A204.1 (cell line): ENCODE results near the gene NCKAP5.
"Not testable (repeated sequence)": the region's sequence is repeated elsewhere in the genome, so short reads cannot be mapped to it uniquely, and the experiment has no call there.

Experiments used
- FAIRE-seq: peaks from 2 replicates; lab custom pipeline; 2012; peaks lifted over from hg19 to GRCh38; lab: Jason Lieb, UNC

NCKAP5 gene

GRCh38 chr2:133522204-133522603 is 46.1 kb downstream of the NCKAP5 start:
- no peak for FAIRE-seq

- FAIRE-seq: no peak
Measured at GRCh38 chr2:133521146-133521745, 47.0 kb downstream of the NCKAP5 start.

- not testable (repeated sequence) for FAIRE-seq
Measured at GRCh38 chr2:133519677-133520076, 48.6 kb downstream of the NCKAP5 start.

- no peak for FAIRE-seq
Measured at GRCh38 chr2:133518700-133519344, 49.4 kb downstream of the NCKAP5 start.

- no peak for FAIRE-seq
Measured at GRCh38 chr2:133517876-133518275, 50.4 kb downstream of the NCKAP5 start.

- FAIRE-seq: no peak
Measured at GRCh38 chr2:133516405-133517026, 51.7 kb downstream of the NCKAP5 start.

GRCh38 chr2:133515271-133515670 is 53.0 kb downstream of the NCKAP5 start:
- no peak for FAIRE-seq

- FAIRE-seq: no peak
Measured at GRCh38 chr2:133513893-133514292, 54.4 kb downstream of the NCKAP5 start.

- FAIRE-seq: no peak
Measured at GRCh38 chr2:133512121-133512520, 56.1 kb downstream of the NCKAP5 start.

GRCh38 chr2:133511679-133512078 is 56.6 kb downstream of the NCKAP5 start:
- no peak for FAIRE-seq

- FAIRE-seq: no peak
Measured at GRCh38 chr2:133509777-133510176, 58.5 kb downstream of the NCKAP5 start.

- FAIRE-seq: no peak
Measured at GRCh38 chr2:133508546-133509165, 59.6 kb downstream of the NCKAP5 start.

- FAIRE-seq: no peak
Measured at GRCh38 chr2:133506996-133507395, 61.3 kb downstream of the NCKAP5 start.

- no peak for FAIRE-seq
Measured at GRCh38 chr2:133504566-133505505, 63.4 kb downstream of the NCKAP5 start.

- FAIRE-seq: no peak
Measured at GRCh38 chr2:133503927-133504326, 64.3 kb downstream of the NCKAP5 start.

GRCh38 chr2:133503323-133503722 is 64.9 kb downstream of the NCKAP5 start:
- no peak for FAIRE-seq

- no peak for FAIRE-seq
Measured at GRCh38 chr2:133502678-133503077, 65.6 kb downstream of the NCKAP5 start.

GRCh38 chr2:133500917-133501316 is 67.3 kb downstream of the NCKAP5 start:
- FAIRE-seq: no peak

- no peak for FAIRE-seq
Measured at GRCh38 chr2:133498662-133499585, 69.3 kb downstream of the NCKAP5 start.

- no peak for FAIRE-seq
Measured at GRCh38 chr2:133497951-133498565, 70.2 kb downstream of the NCKAP5 start.
